ENCODE measurements around the gene PTPRE.

DNA sequence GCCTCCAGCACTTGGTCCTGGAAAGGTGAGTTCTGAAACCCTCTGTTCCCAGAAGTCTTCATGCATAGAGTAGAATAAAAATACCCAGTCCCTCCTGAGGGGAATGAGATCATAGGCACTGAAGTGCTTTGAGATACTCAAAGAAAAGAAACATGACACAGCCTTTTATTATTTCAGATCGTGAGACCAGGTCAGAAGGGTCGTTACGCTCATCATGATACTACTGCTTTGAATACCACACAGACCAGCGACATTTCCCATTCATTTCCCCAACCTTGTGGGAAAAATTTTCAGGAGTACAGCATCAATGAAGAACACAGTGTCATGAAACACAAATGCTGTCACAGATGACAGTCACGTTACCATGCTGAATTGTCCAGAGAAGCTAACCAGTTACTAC lies 29.2 kb upstream of the PTPRE start:
- TF ChIP-seq, protein P1, sequence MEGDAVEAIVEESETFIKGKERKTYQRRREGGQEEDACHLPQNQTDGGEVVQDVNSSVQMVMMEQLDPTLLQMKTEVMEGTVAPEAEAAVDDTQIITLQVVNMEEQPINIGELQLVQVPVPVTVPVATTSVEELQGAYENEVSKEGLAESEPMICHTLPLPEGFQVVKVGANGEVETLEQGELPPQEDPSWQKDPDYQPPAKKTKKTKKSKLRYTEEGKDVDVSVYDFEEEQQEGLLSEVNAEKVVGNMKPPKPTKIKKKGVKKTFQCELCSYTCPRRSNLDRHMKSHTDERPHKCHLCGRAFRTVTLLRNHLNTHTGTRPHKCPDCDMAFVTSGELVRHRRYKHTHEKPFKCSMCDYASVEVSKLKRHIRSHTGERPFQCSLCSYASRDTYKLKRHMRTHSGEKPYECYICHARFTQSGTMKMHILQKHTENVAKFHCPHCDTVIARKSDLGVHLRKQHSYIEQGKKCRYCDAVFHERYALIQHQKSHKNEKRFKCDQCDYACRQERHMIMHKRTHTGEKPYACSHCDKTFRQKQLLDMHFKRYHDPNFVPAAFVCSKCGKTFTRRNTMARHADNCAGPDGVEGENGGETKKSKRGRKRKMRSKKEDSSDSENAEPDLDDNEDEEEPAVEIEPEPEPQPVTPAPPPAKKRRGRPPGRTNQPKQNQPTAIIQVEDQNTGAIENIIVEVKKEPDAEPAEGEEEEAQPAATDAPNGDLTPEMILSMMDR (IDR thresholded peaks at IDR 0.05 in 2 of 3, conservative IDR thresholded peaks at IDR 0.05 in 1 of 3; ENCODE audit: control insufficient read depth in 2 of 3, extremely low read depth in 1 of 3, insufficient read depth in 1 of 3, low read depth in 3 of 3, low read length in 3 of 3): no peak
- TF ChIP-seq BRCA1 (IDR thresholded peaks at IDR 0.05; ENCODE audit: low read depth, low read length): no peak
- no peak for TF ChIP-seq EGR1 (IDR thresholded peaks at IDR 0.05; ENCODE audit: borderline replicate concordance in 1 of 2, low read depth in 2 of 2, low read length in 2 of 2)
- TF ChIP-seq MYB (IDR thresholded peaks at IDR 0.05; ENCODE audit: borderline replicate concordance, low read depth, low read length): no peak
- TF ChIP-seq POLR2A (IDR thresholded peaks at IDR 0.05; ENCODE audit: low read depth, low read length): no peak
- TF ChIP-seq SIX5 (IDR thresholded peaks at IDR 0.05; ENCODE audit: low read depth, low read length, severe bottlenecking): no peak
- TF ChIP-seq EP300 (IDR thresholded peaks at IDR 0.05; ENCODE audit: borderline replicate concordance in 1 of 2, control insufficient read depth in 1 of 2, low read depth in 2 of 2, low read length in 2 of 2): no peak
- TF ChIP-seq, protein P2, sequence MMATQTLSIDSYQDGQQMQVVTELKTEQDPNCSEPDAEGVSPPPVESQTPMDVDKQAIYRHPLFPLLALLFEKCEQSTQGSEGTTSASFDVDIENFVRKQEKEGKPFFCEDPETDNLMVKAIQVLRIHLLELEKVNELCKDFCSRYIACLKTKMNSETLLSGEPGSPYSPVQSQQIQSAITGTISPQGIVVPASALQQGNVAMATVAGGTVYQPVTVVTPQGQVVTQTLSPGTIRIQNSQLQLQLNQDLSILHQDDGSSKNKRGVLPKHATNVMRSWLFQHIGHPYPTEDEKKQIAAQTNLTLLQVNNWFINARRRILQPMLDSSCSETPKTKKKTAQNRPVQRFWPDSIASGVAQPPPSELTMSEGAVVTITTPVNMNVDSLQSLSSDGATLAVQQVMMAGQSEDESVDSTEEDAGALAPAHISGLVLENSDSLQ (IDR thresholded peaks at IDR 0.05): no peak
- TF ChIP-seq MYC (IDR thresholded peaks at IDR 0.05; ENCODE audit: insufficient read depth, insufficient read length, insufficient replicate concordance, low read length, severe bottlenecking): no peak
- no peak for TF ChIP-seq CREM (IDR thresholded peaks at IDR 0.05; ENCODE audit: low read depth)
- TF ChIP-seq BHLHE40 (IDR thresholded peaks at IDR 0.05; ENCODE audit: borderline replicate concordance in 1 of 2, low read depth in 2 of 2, low read length in 1 of 2): no peak
- TF ChIP-seq, protein P3, sequence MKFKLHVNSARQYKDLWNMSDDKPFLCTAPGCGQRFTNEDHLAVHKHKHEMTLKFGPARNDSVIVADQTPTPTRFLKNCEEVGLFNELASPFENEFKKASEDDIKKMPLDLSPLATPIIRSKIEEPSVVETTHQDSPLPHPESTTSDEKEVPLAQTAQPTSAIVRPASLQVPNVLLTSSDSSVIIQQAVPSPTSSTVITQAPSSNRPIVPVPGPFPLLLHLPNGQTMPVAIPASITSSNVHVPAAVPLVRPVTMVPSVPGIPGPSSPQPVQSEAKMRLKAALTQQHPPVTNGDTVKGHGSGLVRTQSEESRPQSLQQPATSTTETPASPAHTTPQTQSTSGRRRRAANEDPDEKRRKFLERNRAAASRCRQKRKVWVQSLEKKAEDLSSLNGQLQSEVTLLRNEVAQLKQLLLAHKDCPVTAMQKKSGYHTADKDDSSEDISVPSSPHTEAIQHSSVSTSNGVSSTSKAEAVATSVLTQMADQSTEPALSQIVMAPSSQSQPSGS (IDR thresholded peaks at IDR 0.05; ENCODE audit: low read length): no peak
- no peak for TF ChIP-seq RAD21 (IDR thresholded peaks at IDR 0.05; ENCODE audit: insufficient read depth, low read depth, low read length)
